Activated B cell treated with CpG ODN at 0.5 μM for 24 hours (primary cell): Measurements from ENCODE around the gene SEC16B. TPM values are rescaled to one million over a fixed set of nuclear protein-coding genes. Genes with fewer than 3 reads are reported as not detected.

Experiments used
- ATAC-seq: fragments of 200-7000 bp; cut with Tn5 transposase; one replicate; pipeline ENCODE4 v1.10.0; 2021; ENCODE audit warnings: low read depth, mild to moderate bottlenecking, moderate library complexity
- CTCF ChIA-PET: fragments of 350-600 bp; sonication (Branson Sonifier 250); formaldehyde crosslinking; loops from one replicate; lab custom pipeline; 2021; ENCODE audit warnings: antibody characterized with exemption; lab: Charles Lee
- POLR2A ChIA-PET: fragments of 350-600 bp; sonication (Branson Sonifier 250); formaldehyde crosslinking; loops from one replicate; lab custom pipeline; 2021; ENCODE audit warnings: antibody characterized with exemption; lab: Charles Lee
- DNase-seq: peaks from one replicate; pipeline ENCODE4 v3.0.0; 2022
- H3K27ac Mint-ChIP-seq: one replicate; pipeline ENCODE4 v1.8.0; 2020; ENCODE audit warnings: mixed read lengths
- H3K27me3 Mint-ChIP-seq: one replicate; pipeline ENCODE4 v1.8.0; 2021; ENCODE audit warnings: mixed read lengths
- H3K36me3 Mint-ChIP-seq: one replicate; pipeline ENCODE4 v1.8.0; 2021; ENCODE audit warnings: low read depth, mixed read lengths
- H3K4me1 Mint-ChIP-seq: one replicate; pipeline ENCODE4 v1.8.0; 2021; ENCODE audit warnings: mixed read lengths
- H3K4me3 Mint-ChIP-seq: one replicate; pipeline ENCODE4 v1.8.0; 2020; ENCODE audit warnings: mild to moderate bottlenecking, mixed read lengths
- H3K9me3 Mint-ChIP-seq: one replicate; pipeline ENCODE4 v1.8.0; 2020; ENCODE audit warnings: mixed read lengths
- CTCF ChIP-seq: fragments of 200-600 bp; IDR thresholded peaks from one replicate; pipeline ENCODE4 v1.8.0; 2022; ENCODE audit warnings: antibody characterized with exemption, mild to moderate bottlenecking
- intact Hi-C: fragments of 100-400 bp; cut with micrococcal nuclease; formaldehyde crosslinking; loops from one replicate; pipeline ENCODE4 v1.15.1; 2024
- total RNA-seq: library from RNA; stranded (reverse); gene quantifications from 2 replicates; pipeline ENCODE4 v1.2.3, GENCODE V29; 2022

The SEC16B gene
- total RNA-seq, 1 donor from 2014 or later = not detected

- CTCF ChIA-PET = no interaction called here
- H3K27ac Mint-ChIP-seq = no peak overlapping the region
- no peak for TF ChIP-seq CTCF
- no peaks in the 10 kb centered on the region for H3K36me3 Mint-ChIP-seq
- ATAC-seq (no peak), DNase-seq (no peak)
- H3K4me1 Mint-ChIP-seq = no peaks in the 10 kb centered on the region
- H3K27me3 Mint-ChIP-seq = no peaks in the 10 kb centered on the region
- POLR2A ChIA-PET = no interaction called here
- intact Hi-C loops = no loop called here
- H3K4me3 Mint-ChIP-seq = no peak overlapping the region
- no peaks in the 10 kb centered on the region for H3K9me3 Mint-ChIP-seq
Observed at GRCh38 chr1:177923441-177923840, 46.4 kb downstream of the SEC16B start.

GRCh38 chr1:177922209-177922608 lies 47.6 kb downstream of the SEC16B start:
- Mint-ChIP-seq H3K4me1 (no peaks in the 10 kb centered on the region), H3K9me3 (no peaks in the 10 kb centered on the region), H3K36me3 (no peaks in the 10 kb centered on the region), H3K27ac (no peak overlapping the region), H3K27me3 (no peaks in the 10 kb centered on the region), H3K4me3 (no peak overlapping the region)
- intact Hi-C loops = no loop called here
- POLR2A ChIA-PET = no interaction called here
- TF ChIP-seq CTCF = no peak
- CTCF ChIA-PET = no interaction called here
- ATAC-seq = no peak
- DNase-seq = no peak

DNA sequence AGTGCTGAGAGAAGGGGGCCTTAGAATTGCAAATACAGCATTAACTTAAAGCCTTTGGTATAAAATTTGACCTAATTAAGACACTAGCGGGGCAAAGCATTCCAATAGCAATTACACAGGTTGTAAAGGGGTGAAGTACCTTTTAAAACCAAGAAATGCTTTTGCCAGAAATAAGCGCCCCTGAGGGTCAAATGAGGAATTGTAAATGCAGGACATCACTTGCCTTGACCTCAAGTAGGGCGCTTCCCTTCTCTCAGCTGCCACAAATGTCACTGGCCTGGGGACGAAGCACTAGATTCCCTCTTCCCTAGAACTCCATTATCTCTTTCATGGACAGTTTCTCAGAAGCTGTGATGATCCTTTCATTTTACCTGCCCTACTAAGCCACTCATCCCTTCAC lies 48.3 kb downstream of the SEC16B start:
- TF ChIP-seq CTCF = no peak
- DNase-seq (no peak), ATAC-seq (no peak)
- H3K4me3 Mint-ChIP-seq = no peak overlapping the region
- no peak overlapping the region for H3K27ac Mint-ChIP-seq
- H3K9me3 Mint-ChIP-seq = no peaks in the 10 kb centered on the region
- CTCF ChIA-PET = no interaction called here
- H3K4me1 Mint-ChIP-seq = no peaks in the 10 kb centered on the region
- POLR2A ChIA-PET = no interaction called here
- intact Hi-C loops = no loop called here
- H3K36me3 Mint-ChIP-seq = no peaks in the 10 kb centered on the region
- no peaks in the 10 kb centered on the region for H3K27me3 Mint-ChIP-seq

GRCh38 chr1:177920091-177920490 lies 49.8 kb downstream of the SEC16B start:
- POLR2A ChIA-PET = no interaction called here
- no peak overlapping the region for H3K27ac Mint-ChIP-seq
- ATAC-seq = no peak
- H3K27me3 Mint-ChIP-seq = no peaks in the 10 kb centered on the region
- no peaks in the 10 kb centered on the region for H3K9me3 Mint-ChIP-seq
- H3K4me3 Mint-ChIP-seq = no peak overlapping the region
- CTCF ChIA-PET = no interaction called here
- no peaks in the 10 kb centered on the region for H3K36me3 Mint-ChIP-seq
- no peak for DNase-seq
- intact Hi-C loops = no loop called here
- no peak for TF ChIP-seq CTCF
- no peaks in the 10 kb centered on the region for H3K4me1 Mint-ChIP-seq

DNA sequence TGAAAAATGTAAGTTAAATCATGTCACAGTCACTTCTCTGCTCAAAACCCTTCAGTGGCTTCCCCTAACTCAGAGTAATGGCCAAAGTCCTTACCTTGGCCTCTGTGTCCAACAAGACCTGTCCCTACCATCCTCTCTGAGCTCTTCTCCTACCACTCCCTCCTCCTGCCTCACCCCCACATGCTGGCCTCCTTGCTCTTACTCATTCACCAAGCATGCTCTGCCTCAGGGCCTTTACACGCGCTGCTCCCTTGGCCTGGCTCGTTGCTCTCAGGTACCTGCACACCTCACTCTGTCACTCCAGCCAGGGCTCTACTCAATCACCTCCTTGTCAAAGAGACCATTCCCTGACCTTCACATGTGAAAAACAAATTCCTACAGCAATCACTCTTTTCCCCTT lies 54.2 kb downstream of the SEC16B start:
- DNase-seq (no peak), ATAC-seq (no peak)
- TF ChIP-seq CTCF = no peak
- ChIA-PET CTCF (no interaction called here), POLR2A (no interaction called here)
- H3K27me3 Mint-ChIP-seq = no peaks in the 10 kb centered on the region
- no peaks in the 10 kb centered on the region for H3K4me1 Mint-ChIP-seq
- no peak overlapping the region for H3K27ac Mint-ChIP-seq
- H3K36me3 Mint-ChIP-seq = no peaks in the 10 kb centered on the region
- intact Hi-C loops = no loop called here
- no peak overlapping the region for H3K4me3 Mint-ChIP-seq
- no peaks in the 10 kb centered on the region for H3K9me3 Mint-ChIP-seq
